OCI-M2 (cell line): ENCODE data around the gene FANCI.

Source experiments
- DNase-seq: peaks from one replicate; lab custom pipeline; 2025; ENCODE audit not compliant: unreplicated experiment; lab: John Stamatoyannopoulos, UW

Gene FANCI

DNA sequence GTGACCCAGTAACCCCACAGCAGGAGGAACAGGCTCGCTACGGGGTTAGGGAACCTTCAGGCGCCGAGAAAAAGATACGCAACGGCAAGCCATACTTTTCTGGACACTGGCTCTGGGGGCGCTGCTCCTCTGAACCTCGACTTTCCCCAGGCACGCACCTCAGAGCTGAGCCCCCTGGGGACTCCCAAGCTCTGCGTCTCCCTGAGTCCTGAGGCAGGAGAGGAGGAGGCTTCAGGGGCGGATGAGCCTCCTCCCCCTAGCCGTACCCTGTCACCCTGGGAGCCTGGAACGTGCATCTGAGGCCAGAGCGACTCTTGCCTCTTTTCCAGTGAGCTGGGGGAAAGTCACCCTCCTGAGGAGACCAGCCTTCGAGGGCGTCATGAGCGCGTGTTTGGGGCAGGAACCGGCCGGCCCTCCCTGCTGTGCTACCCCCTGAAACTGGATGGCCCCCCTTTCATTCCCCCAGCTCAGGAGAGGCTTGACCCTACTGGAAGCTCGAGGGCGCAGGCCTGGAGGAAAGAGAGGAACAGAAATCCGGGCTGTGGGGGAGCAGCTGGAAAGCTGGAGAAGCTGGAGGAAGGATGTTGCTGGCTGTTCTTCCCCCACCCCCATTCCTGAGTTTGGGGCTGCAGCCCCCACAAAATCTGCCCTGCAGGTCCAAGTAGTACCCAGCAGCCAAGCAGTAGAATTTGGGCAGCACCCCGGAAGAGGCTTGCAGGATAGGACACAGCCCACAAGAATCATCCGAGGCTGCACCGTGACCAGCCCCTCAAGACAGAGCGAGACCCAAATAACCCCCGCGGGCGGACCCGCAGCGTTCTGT is 115.9 kb downstream of the FANCI start:
- DNase-seq, result no peak

DNA sequence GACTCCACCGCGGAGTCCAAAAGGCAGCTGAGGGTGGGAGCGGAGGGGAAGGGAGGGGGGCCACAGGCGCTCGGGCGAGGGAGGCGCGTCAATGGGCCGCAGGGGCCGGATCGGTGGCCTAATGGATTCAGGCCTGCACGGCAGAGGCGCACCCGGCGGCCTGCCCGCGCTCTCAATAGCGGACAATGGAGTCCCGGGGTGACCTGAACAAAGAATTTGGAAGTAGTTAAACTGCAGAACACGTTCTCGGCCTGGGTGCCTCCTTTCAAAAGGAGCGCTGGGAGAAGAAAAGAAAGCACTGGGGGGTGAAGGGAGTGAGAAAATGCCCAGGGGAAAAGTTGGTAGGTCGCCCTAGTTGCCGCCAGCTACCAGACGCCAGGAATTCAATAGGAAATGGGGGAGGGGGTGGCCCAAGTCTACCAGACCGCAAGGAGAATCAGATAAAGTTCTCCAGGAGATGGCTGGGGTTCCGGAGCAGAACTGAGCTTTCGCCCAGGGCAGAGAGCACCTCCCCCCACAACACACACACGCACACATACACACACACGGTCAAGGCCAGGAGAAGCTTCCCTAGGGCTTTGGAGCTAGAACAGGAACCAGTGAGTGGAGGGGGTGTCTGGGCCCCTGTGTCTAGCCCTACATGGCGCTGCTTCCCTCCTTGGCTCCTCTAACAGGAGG is 116.7 kb downstream of the FANCI start:
- no peak for DNase-seq

DNA sequence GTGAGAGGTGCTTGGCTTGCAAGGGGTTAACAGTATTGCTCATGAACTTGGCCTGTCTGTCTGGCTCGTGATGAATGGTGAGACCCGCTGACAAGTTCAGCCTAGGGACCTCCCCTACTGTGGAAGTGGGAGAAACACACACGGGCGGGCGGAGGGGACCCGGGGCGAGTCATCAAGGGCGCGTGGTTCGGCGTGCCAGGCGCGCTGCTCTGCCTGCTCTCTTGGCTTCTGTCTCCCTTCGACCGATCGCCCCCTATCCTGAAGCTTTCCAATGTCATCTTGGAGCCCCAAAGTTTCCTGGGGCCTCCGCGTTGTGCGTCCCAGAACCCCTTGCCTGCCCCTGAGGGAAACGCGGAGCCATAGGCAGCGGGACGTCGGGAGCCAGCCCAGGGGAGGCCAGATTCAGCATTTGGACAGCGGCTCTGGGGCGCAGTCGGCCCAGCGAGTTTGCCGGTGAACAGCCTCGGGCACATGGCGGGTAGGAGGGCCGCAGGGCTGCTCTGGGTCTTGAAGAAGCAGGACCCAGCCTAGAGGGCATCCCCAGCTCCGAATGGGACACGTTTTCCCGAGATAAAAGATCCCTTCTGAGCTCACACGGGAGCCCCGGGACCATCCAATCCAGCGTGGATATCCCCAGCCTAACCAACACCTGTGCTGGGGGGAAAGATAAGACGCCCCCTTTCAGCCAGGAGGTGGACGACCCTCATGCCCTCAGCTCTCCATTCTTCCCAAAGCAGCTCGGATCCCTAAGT is 117.8 kb downstream of the FANCI start:
- peak; percentile 13 for DNase-seq

DNA sequence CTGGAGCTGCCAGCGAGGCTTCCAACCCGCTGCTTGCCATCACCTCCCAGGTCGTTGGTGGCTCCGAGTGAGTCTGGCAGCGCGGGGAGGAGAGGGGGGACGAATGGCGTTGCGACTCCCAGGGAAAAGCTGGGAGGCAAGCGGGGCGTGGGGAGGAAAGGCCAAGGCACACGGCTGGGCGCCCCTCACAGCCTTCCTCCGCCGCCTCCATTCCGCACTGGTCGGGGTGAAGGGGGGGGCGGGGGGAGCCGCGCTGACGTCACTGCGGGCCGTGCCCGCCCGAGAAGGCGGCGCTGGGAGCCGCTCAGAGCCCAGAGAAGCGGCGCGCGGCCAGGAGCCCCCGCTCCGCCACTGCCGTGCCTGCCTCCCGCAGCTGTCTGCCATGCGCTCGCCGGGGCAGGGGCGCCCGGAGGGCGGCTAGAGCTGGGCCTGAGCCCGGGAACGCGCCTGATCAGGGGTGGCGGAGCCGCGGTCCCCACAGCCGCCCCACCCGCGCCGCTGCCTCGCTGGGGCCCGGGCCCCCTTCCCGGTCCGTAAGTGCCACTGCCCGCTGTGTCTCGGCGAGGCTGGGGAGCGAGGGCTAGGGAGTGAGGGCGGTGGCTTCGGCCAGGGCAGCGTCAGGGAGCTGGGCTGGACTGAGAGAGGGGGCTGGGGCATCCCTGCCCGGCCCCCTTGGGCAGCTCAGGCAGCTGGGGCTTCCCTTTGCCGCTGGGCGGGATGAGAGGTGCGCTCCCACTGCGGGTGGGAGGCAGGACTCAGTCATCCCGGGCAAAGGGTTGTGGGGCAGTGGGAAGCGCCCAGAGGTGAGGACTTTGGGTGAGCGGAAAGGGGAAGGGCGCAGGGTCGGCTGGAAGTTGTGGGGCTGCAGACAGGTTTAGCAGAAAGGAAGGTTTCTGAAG is 118.7 kb downstream of the FANCI start:
- DNase-seq, result no peak

DNA sequence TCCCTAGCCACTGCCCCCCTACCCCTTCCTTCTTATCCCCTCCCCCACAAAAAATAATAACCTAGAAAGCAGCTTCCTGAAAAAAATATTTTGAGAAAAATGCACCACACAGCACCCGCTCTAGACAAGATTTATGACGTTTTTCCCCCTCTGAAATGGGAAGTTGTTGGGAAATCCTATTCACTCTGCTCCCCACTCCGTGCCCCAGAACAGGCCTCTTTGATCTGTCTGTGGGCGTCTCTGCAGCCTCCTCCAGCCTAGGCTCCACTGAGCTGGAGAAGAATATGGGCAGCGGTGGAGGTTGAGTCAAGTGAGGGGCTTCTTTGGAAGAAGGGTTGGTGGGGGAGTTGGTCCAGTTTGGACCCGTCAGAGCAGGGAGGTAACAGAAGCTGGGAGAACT is 119.4 kb downstream of the FANCI start:
- no peak for DNase-seq

DNA sequence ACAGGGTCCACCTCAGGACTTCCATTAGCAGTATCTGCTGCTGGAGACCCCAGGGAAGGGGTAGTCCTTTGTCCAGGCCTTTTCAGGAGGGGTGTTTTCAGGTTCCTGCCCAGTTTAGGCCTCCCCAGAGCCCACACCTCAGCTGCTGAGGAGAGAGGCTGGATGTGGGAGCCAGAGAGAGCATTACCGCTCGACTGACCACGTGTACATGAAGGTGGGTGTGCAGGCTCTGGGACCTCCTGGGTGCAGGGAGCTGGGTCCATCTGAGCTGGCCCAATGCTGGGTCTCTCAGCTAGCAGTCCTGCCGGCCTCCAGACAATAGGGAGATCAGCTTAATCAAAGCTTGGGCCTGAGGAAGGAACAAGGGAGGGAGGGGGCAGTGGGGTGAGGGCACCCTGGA is 120.0 kb downstream of the FANCI start:
- DNase-seq, result no peak

DNA sequence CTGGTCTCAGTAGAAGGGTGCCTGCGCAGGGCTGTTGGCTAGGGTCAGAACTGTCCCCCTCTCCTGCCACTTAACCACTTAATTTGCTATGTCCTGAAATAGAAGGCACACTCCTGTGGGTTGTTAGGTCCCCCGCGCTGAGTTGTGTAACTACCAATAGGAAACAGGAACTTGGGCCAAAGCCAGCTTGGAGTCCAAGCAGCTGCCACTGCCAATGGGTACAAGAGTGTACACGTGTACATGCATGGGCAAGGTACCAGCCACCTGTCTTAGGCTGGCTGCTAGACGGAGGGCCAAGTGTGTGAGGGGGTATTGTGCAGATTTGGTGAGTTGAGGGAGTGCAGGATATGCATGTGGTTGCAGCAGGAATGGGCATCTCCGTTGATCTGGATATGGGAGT is 120.6 kb downstream of the FANCI start:
- no peak for DNase-seq

DNA sequence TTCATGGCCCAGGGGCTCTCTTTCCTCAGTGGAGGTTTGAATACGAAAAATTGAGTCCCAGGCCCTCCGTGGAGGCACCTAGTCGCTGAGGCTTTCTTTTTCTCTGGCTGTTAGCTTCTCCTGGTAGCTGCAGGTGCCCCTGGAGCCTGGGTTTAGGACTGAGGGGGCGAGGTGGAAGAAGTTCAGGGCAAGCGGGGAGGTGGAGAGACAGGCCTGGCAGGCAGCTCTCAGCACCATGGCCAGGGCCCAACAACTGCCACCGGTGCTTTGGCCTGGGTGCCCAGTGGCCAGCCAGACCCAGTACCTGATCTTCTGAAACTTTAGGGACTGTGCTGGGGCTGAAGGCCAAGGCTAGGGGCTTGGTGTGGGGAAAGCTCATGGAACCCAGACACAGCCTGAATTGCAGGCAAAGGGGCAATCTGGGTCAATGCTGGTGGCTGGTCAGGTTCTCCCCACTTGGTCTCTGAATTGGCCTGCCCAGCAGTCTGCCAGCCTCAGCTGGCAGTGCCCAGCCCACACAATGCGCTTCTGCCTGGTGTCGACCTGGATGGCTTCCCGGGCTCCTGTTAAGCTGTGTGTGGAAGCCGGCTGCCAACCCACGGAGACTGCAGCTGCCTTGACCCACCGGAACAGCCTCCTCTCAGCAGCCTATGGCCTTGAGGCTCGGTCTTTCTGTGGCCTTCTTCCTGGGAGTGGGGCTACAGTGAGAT is 121.1 kb downstream of the FANCI start:
- no peak for DNase-seq

DNA sequence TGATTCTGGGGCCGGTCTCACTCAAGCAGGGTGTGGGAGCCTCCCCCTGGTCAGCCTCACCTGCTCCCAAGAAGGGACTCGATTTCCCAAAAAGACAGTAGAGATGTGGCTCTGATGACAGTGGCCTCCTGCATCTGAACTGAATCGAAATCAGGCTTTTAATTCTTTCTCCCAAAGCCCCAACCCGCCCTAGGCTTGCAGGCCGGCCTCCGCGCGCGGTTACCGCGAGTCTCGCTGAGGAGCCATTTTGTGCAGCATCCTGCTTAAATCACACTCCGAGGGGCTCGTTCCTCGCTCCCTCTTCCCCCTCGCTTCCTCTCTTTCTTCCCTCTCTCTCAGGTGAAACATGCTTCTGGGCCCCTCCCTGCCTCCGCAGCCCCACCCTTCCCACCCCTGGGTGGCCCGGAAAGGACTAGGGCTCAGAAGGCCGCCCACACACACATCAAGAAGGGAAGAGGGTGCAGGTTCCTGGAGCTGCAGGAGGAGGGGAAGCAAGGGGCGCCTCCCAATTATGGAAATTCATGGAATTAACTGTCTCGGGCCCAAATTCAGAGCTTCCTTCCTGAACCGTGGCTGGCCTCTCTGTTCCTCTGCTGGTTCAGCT is 121.8 kb downstream of the FANCI start:
- DNase-seq, result no peak
